RWPE1 (cell line): ENCODE measurements around the gene IL36B.

Source experiments
- CTCF ChIA-PET: fragments of 350-600 bp; sonication (Branson Sonifier 250); formaldehyde crosslinking; extraction: SDS; loops from one replicate; lab custom pipeline; 2021; lab: Yijun Ruan, JAX
- POLR2A ChIA-PET: fragments of 400-600 bp; formaldehyde crosslinking; extraction: SDS; loops from one replicate; lab custom pipeline; 2020; ENCODE audit warnings: antibody characterized with exemption; ENCODE audit not compliant: low non-redundant PET; lab: Yijun Ruan, JAX
- DNase-seq: peaks from one replicate; pipeline ENCODE4 v3.0.0; 2012; ENCODE audit warnings: low spot score
- H3K27ac ChIP-seq: fragments of 450-650 bp; 2 replicates; pipeline ENCODE4 v1.5.1; 2017
- TF ChIP-seq, protein P1 (sequence below): fragments of 450-650 bp; conservative IDR thresholded peaks from 2 replicates; pipeline ENCODE4 v1.5.1; 2017; ENCODE audit warnings: low read depth, mild to moderate bottlenecking

Gene IL36B

DNA sequence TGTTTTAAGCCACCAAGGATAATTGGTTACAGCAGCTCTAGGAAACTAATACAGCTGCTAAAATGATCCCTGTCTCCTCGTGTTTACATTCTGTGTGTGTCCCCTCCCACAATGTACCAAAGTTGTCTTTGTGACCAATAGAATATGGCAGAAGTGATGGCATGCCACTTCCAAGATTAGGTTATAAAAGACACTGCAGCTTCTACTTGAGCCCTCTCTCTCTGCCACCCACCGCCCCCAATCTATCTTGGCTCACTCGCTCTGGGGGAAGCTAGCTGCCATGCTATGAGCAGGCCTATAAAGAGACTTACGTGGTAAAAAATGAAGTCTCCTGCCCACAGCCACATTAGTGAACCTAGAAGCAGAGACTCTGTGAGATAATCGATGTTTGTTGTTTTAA is 11.6 kb upstream of the IL36B start:
- TF ChIP-seq, protein P1, sequence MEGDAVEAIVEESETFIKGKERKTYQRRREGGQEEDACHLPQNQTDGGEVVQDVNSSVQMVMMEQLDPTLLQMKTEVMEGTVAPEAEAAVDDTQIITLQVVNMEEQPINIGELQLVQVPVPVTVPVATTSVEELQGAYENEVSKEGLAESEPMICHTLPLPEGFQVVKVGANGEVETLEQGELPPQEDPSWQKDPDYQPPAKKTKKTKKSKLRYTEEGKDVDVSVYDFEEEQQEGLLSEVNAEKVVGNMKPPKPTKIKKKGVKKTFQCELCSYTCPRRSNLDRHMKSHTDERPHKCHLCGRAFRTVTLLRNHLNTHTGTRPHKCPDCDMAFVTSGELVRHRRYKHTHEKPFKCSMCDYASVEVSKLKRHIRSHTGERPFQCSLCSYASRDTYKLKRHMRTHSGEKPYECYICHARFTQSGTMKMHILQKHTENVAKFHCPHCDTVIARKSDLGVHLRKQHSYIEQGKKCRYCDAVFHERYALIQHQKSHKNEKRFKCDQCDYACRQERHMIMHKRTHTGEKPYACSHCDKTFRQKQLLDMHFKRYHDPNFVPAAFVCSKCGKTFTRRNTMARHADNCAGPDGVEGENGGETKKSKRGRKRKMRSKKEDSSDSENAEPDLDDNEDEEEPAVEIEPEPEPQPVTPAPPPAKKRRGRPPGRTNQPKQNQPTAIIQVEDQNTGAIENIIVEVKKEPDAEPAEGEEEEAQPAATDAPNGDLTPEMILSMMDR = no peak
- CTCF ChIA-PET = no interaction called here
- no peak overlapping the region for H3K27ac ChIP-seq
- no peak for DNase-seq
- POLR2A ChIA-PET = no interaction called here

DNA sequence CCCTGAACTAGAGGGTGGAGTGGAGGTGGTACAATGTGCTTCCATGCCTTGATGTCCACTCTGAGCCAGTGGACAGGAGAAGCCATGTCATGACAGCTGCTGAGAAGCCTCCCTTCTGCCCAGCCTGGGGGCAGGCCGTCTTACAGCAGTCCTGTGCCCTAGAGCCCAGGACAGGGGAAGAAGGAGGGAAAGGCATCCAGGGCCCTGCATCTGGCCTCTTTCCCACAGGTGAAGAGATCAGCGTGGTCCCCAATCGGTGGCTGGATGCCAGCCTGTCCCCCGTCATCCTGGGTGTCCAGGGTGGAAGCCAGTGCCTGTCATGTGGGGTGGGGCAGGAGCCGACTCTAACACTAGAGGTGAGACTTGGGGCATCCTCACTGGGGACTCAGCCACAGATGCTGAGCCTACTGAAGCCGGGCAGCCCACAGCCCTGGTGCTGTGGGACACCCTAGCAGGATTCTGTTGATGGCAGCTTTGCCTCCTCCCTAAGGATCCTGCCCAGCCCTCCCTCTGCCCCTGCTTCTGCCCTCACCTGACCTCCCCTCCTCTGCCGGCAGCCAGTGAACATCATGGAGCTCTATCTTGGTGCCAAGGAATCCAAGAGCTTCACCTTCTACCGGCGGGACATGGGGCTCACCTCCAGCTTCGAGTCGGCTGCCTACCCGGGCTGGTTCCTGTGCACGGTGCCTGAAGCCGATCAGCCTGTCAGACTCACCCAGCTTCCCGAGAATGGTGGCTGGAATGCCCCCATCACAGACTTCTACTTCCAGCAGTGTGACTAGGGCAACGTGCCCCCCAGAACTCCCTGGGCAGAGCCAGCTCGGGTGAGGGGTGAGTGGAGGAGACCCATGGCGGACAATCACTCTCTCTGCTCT is 9.5 kb upstream of the IL36B start:
- H3K27ac ChIP-seq = no peak overlapping the region
- ChIA-PET POLR2A (no interaction called here), CTCF (no interaction called here)
- DNase-seq = no peak
- TF ChIP-seq, protein P1 = no peak

DNA sequence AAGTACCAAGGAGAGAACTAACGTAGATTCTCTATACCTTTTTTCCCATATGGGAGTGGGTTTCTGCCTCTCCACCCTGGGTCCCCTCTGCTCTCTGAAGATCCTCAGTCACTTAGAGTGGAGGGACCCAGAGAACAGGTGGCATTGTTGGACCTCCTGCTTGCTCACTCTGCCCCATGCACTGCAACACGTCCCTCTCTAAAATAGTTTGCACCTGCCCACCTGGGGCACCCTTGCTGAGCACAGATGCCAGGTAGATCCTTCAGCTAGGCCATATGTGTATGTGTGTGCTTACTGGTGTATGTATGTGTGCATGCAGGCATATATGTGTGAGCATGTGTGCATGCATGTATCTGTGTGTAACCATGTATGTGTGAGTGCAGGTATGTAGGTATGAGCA is 8.6 kb upstream of the IL36B start:
- TF ChIP-seq, protein P1 = no peak
- POLR2A ChIA-PET = no interaction called here
- no peak for DNase-seq
- CTCF ChIA-PET = no interaction called here
- no peak overlapping the region for H3K27ac ChIP-seq

DNA sequence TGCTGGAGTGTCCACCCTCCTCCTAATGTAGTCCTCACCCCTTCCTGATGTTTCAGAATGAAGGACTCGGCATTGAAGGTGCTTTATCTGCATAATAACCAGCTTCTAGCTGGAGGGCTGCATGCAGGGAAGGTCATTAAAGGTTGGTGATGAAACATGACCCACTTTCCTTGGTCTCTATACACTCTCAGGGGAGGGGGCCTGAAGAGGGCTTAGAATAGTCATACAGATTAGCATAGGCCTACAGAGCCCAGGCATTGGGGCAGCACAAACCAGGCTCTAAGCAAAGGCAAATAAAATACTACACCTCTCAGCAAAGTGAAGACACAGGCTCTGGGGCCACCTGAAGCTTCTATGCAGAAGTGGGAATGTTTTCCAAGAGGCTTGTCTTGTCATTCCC is 8.1 kb upstream of the IL36B start:
- CTCF ChIA-PET = no interaction called here
- POLR2A ChIA-PET = no interaction called here
- TF ChIP-seq, protein P1 = no peak
- no peak for DNase-seq
- H3K27ac ChIP-seq = no peak overlapping the region

DNA sequence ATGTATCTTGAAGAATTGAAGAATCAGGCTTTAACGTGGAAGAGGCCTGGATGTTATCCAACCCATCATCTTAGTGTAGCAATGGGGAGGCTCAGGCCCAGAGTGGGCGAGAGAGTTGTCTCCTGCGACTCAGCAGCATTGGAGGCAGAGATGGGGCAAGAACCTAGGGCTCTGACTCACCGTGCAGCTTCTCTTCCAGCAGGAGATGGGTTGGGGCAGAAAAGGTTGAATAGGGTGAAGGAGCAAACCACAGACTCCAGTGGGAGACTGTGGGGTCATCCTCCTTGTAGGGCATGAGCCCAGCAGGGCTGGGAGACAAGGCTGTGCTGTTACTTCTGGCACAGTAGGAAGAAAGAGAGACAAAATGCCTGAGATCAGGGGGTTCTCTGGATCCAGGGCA is 7.7 kb upstream of the IL36B start:
- POLR2A ChIA-PET = no interaction called here
- no peak overlapping the region for H3K27ac ChIP-seq
- no peak for DNase-seq
- TF ChIP-seq, protein P1 = no peak
- CTCF ChIA-PET = interaction anchor here (0.6 kb wide), 1 partner anchor 70 kb away, joined by 4 read pairs; no protein-coding TSS in a partner anchor

DNA sequence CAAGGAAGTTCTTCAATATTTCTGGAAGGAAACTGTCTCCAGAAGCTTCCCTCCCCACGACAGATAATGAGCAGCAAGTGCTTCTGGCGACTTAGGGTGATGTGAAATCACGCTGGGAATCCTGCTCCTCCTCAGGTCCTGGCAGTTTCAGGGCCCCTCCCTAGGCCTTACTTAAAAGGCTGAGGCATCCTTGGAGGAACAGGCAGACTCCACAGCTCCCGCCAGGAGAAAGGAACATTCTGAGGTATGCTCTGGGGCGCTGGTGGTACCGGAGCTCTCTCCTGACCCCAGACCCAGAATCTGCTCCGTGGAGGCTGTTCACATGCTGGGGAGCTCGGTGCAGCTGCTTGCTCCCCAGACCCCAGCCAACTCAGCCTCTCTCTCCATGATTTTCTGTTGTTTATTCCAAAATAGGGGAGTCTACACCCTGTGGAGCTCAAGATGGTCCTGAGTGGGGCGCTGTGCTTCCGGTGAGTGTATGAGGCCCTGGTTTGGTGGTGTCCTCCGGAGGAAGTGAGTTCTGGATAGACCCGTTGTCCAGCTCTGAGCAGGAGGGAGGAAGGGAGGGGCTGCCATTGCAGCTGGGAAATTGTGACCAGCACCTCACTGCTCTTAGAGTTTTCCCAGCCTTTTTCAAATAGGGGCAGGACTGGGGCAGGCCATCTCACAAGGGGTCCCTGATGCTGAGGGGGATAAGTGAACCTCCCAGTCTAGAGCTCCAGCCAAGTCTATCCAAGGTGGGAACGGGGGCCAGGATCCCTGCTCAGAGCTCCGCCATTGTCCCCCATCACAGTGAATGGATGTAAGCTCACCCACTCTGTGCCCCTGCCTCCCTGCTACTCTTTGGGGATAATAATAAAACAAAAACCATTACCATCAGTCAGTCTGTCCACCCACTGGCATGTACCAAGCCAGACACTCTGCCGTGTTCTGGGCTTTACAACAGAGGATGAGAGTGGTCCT is 6.6 kb upstream of the IL36B start, which contains the start of gene IL36RN:
Gene IL36RN (plus strand): TSS at position 201 of the 963 bp plus-strand sequence. CDS start 241 bp downstream, at position 442.
- DNase-seq = no peak
- ChIA-PET POLR2A (no interaction called here), CTCF (interaction anchor here (0.9 kb wide), 1 partner anchor 20 kb away, joined by 3 read pairs; no protein-coding TSS in a partner anchor)
- no peak within 1 kb of the TSS for H3K27ac ChIP-seq
- TF ChIP-seq, protein P1 = no peak
